Camera-type eye (tissue), 1 donor: Measurements from ENCODE around the gene RRP7A. TPM values are rescaled to one million over a fixed set of nuclear protein-coding genes. Genes with fewer than 3 reads are reported as not detected.

Experiments used
- total RNA-seq: library from RNA; depleted of rRNA; stranded (reverse); fragments of >200 nt; gene quantifications from one replicate; pipeline ENCODE4 v1.2.3, GENCODE V29; 2014

Gene RRP7A
- 26.6 TPM for total RNA-seq

GRCh38 chr22:42519525-42520401, at the start of gene RRP7A:
TSS of gene RRP7A (minus strand) at chr22:42519796. CDS start at chr22:42519786, 10 bp downstream.

GRCh38 chr22:42553475-42554361, 34.1 kb upstream of the RRP7A start, which contains the start of gene SERHL2:
TSS of gene SERHL2 (plus strand) at chr22:42553956. CDS start at chr22:42554021, 65 bp downstream.

Other genes starting within 250 kb of the RRP7A start
- gene TCF20, start 249.1 kb downstream of the RRP7A start, total RNA-seq, result 50.8 TPM
- 0.77 TPM for gene NFAM1, start 87.4 kb downstream of the RRP7A start, total RNA-seq
- gene SERHL2, start 34.2 kb upstream of the RRP7A start, total RNA-seq, result 4.5 TPM
- 46.8 TPM for gene POLDIP3, start 95.1 kb upstream of the RRP7A start, total RNA-seq
- gene ATP5MGL, start 120.8 kb upstream of the RRP7A start, total RNA-seq, result not detected
- 42.4 TPM for gene CYB5R3, start 129.6 kb upstream of the RRP7A start, total RNA-seq
- 9.8 TPM for gene A4GALT, start 201.1 kb upstream of the RRP7A start, total RNA-seq